ENCODE results near the gene SREBF1. TPM values are rescaled to one million over a fixed set of nuclear protein-coding genes. Genes with fewer than 3 reads are reported as not detected.

SREBF1 gene
- total RNA-seq, 1 donor from 2014 or later: 167 TPM

DNA sequence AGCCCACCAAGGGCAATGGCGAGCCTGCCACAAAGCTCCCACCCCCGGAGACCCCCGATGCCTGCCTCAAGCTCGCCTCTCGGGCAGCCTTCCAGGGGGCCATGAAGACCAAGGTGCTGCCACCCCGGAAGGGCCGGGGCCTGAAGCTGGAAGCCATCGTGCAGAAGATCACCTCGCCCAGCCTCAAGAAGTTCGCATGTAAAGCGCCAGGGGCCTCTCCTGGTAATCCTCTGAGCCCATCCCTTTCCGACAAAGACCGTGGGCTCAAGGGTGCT lies 40.1 kb downstream of the SREBF1 start:
- Mint-ChIP-seq H3K27me3 (ENCODE audit: insufficient read depth) (no peaks in the 10 kb centered on the region), H3K9me3 (no peaks in the 10 kb centered on the region), H3K4me3 (no peak overlapping the region), H3K36me3 (ENCODE audit: low read depth) (peaks cover 10% of the 10 kb centered on the region), H3K27ac (no peak overlapping the region), H3K4me1 (ENCODE audit: low read depth) (peaks cover 24% of the 10 kb centered on the region)
- DNase-seq (ENCODE audit: low spot score): no peak
- intact Hi-C loops (cut with micrococcal nuclease): no loop called here

DNA sequence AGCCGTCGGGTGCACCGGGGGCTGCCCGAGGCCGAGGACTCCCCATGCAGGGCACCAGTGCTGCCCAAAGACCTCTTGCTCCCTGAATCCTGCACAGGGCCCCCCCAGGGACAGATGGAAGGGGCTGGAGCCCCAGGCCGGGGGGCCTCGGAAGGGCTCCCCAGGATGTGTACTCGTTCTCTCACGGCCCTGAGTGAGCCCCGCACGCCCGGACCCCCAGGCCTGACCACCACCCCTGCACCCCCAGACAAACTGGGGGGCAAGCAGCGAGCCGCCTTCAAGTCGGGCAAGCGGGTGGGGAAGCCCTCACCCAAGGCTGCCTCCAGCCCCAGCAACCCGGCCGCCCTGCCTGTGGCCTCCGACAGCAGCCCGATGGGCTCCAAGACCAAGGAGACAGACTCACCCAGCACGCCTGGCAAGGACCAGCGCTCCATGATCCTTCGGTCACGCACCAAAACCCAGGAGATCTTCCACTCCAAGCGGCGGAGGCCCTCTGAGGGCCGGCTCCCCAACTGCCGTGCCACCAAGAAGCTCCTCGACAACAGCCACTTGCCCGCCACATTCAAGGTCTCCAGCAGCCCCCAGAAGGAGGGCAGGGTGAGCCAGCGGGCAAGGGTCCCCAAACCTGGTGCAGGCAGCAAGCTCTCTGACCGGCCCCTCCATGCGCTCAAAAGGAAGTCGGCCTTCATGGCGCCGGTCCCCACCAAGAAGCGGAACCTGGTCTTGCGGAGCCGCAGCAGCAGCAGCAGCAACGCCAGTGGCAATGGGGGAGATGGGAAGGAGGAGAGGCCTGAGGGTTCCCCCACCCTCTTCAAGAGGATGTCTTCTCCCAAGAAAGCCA lies 40.6 kb downstream of the SREBF1 start:
- Mint-ChIP-seq H3K27ac (no peak overlapping the region), H3K9me3 (no peaks in the 10 kb centered on the region), H3K27me3 (ENCODE audit: insufficient read depth) (no peaks in the 10 kb centered on the region), H3K4me3 (no peak overlapping the region), H3K4me1 (ENCODE audit: low read depth) (peaks cover 26% of the 10 kb centered on the region), H3K36me3 (ENCODE audit: low read depth) (peaks cover 10% of the 10 kb centered on the region)
- intact Hi-C loops (cut with micrococcal nuclease): no loop called here
- no peak for DNase-seq (ENCODE audit: low spot score)

DNA sequence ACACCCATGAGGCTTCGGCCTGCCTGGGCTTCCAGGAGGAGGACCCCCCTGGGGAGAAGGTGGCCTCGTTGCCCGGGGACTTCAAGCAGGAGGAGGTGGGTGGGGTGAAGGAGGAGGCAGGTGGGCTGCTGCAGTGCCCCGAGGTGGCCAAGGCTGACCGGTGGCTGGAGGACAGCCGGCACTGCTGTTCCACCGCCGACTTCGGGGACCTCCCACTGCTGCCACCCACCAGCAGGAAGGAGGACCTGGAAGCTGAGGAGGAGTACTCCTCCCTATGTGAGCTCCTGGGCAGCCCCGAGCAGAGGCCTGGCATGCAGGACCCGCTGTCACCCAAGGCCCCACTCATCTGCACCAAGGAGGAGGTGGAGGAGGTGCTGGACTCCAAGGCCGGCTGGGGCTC lies 41.5 kb downstream of the SREBF1 start:
- H3K9me3 Mint-ChIP-seq: no peaks in the 10 kb centered on the region
- intact Hi-C loops (cut with micrococcal nuclease): no loop called here
- peaks cover 26% of the 10 kb centered on the region for H3K4me1 Mint-ChIP-seq (ENCODE audit: low read depth)
- H3K27me3 Mint-ChIP-seq (ENCODE audit: insufficient read depth): no peaks in the 10 kb centered on the region
- no peak overlapping the region for H3K27ac Mint-ChIP-seq
- H3K36me3 Mint-ChIP-seq (ENCODE audit: low read depth): peaks cover 10% of the 10 kb centered on the region
- H3K4me3 Mint-ChIP-seq: no peak overlapping the region
- no peak for DNase-seq (ENCODE audit: low spot score)

DNA sequence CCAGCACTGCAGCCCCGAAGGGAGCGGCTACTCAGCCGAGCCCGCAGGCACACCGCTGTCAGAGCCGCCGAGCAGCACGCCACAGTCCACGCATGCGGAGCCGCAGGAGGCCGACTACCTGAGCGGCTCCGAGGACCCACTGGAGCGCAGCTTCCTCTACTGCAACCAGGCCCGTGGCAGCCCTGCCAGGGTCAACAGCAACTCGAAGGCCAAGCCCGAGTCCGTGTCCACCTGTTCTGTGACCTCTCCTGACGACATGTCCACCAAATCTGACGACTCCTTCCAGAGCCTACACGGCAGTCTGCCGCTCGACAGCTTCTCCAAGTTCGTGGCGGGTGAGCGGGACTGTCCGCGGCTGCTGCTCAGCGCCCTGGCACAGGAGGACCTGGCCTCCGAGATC lies 42.4 kb downstream of the SREBF1 start:
- Mint-ChIP-seq H3K9me3 (no peaks in the 10 kb centered on the region), H3K27ac (no peak overlapping the region), H3K27me3 (ENCODE audit: insufficient read depth) (no peaks in the 10 kb centered on the region), H3K4me3 (no peak overlapping the region), H3K4me1 (ENCODE audit: low read depth) (peaks cover 26% of the 10 kb centered on the region), H3K36me3 (ENCODE audit: low read depth) (peaks cover 10% of the 10 kb centered on the region)
- intact Hi-C loops (cut with micrococcal nuclease): no loop called here
- no peak for DNase-seq (ENCODE audit: low spot score)

DNA sequence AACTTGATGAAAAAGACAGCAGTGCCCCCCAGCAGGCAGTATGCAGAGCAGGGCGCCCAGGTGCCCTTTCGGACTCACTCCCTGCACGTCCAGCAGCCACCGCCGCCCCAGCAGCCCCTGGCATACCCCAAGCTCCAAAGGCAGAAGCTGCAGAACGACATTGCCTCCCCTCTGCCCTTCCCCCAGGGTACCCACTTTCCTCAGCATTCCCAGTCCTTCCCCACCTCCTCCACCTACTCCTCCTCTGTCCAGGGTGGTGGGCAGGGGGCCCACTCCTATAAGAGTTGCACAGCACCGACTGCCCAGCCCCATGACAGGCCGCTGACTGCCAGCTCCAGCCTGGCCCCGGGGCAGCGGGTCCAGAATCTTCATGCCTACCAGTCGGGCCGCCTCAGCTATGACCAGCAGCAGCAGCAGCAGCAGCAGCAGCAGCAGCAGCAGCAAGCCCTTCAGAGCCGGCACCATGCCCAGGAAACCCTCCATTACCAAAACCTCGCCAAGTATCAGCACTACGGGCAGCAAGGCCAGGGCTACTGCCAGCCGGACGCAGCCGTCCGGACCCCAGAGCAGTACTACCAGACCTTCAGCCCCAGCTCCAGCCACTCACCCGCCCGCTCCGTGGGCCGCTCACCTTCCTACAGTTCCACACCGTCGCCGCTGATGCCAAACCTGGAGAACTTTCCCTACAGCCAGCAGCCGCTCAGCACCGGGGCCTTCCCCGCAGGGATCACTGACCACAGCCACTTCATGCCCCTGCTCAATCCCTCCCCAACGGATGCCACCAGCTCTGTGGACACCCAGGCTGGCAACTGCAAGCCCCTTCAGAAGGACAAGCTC lies 43.2 kb downstream of the SREBF1 start:
- H3K27me3 Mint-ChIP-seq (ENCODE audit: insufficient read depth): no peaks in the 10 kb centered on the region
- H3K36me3 Mint-ChIP-seq (ENCODE audit: low read depth): peaks cover 10% of the 10 kb centered on the region
- peak overlapping the region; percentile 30 for H3K4me3 Mint-ChIP-seq
- H3K27ac Mint-ChIP-seq: peak overlapping the region; percentile 40
- H3K9me3 Mint-ChIP-seq: no peaks in the 10 kb centered on the region
- peaks cover 26% of the 10 kb centered on the region for H3K4me1 Mint-ChIP-seq (ENCODE audit: low read depth)
- intact Hi-C loops (cut with micrococcal nuclease): loop anchor here (1.0 to 2.0 kb wide), 3 partner anchors 25 to 71 kb away; no protein-coding TSS in a partner anchor
- no peak for DNase-seq (ENCODE audit: low spot score)

DNA sequence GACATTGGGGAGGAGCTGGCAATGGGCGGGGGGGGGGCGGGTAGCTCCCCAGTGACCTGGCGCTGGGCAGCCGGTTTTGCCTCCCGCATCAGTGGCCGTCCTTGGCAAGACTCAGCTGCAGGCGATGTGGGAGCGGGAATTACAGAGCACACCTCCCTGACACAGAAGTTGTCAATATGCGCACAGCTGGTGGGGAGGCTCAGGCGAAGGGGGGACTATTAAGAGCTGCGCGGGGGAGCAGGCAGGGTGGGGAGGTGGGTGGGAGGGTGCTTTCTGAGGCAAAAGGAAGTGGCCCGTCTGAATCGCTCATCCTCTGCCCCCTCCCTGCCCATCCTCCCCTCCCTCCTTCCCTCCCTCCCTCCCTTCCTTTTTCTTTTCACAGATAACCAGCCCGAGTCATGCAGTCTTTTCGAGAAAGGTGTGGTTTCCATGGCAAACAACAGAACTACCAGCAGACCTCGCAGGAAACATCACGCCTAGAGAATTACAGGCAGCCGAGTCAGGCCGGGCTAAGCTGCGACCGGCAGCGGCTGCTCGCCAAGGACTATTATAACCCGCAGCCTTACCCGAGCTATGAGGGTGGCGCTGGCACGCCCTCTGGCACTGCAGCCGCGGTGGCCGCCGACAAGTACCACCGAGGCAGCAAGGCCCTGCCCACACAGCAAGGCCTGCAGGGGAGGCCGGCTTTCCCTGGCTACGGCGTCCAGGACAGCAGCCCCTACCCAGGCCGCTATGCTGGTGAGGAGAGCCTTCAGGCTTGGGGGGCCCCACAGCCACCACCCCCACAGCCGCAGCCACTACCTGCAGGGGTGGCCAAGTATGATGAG lies 44.0 kb downstream of the SREBF1 start:
- peak; percentile 68 for DNase-seq (ENCODE audit: low spot score)
- Mint-ChIP-seq H3K9me3 (no peaks in the 10 kb centered on the region), H3K4me1 (ENCODE audit: low read depth) (peaks cover 26% of the 10 kb centered on the region), H3K27me3 (ENCODE audit: insufficient read depth) (no peaks in the 10 kb centered on the region), H3K36me3 (ENCODE audit: low read depth) (peaks cover 9% of the 10 kb centered on the region), H3K4me3 (peak overlapping the region; percentile 42), H3K27ac (peak overlapping the region; percentile 84)
- intact Hi-C loops (cut with micrococcal nuclease): loop anchor here (1.0 to 2.0 kb wide), 5 partner anchors 26 to 110 kb away; no protein-coding TSS in a partner anchor

DNA sequence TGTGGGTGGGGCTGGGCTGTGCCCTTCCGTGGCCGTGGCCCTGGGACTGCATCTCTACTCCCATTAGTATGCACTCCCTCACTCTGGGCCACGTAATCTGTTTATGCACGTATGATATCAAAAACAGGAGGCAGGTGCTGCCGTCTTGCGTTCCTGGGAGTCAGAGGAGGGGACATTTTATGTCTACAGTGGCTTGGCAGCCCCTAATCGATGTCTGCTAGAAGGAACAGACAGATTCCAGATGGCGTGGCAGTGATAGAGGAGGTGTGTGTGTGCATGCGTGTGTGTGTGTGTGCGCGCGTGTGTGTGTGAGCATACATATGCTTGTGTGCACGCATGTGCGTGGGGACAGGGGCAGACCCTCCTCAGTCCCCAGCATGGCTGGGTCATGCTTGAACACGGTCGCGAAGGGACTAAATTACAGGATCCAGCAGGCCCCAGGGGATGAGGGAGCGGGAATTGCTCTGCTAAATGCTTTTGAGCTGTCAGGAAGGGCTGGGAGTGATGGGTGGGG lies 44.7 kb downstream of the SREBF1 start:
- H3K27ac Mint-ChIP-seq: peak overlapping the region; percentile 84
- peak overlapping the region; percentile 42 for H3K4me3 Mint-ChIP-seq
- no peaks in the 10 kb centered on the region for H3K27me3 Mint-ChIP-seq (ENCODE audit: insufficient read depth)
- no peak for DNase-seq (ENCODE audit: low spot score)
- intact Hi-C loops (cut with micrococcal nuclease): loop anchor here (1.0 to 2.0 kb wide), 4 partner anchors 27 to 110 kb away; no protein-coding TSS in a partner anchor
- H3K36me3 Mint-ChIP-seq (ENCODE audit: low read depth): peaks cover 8% of the 10 kb centered on the region
- peaks cover 26% of the 10 kb centered on the region for H3K4me1 Mint-ChIP-seq (ENCODE audit: low read depth)
- H3K9me3 Mint-ChIP-seq: no peaks in the 10 kb centered on the region

DNA sequence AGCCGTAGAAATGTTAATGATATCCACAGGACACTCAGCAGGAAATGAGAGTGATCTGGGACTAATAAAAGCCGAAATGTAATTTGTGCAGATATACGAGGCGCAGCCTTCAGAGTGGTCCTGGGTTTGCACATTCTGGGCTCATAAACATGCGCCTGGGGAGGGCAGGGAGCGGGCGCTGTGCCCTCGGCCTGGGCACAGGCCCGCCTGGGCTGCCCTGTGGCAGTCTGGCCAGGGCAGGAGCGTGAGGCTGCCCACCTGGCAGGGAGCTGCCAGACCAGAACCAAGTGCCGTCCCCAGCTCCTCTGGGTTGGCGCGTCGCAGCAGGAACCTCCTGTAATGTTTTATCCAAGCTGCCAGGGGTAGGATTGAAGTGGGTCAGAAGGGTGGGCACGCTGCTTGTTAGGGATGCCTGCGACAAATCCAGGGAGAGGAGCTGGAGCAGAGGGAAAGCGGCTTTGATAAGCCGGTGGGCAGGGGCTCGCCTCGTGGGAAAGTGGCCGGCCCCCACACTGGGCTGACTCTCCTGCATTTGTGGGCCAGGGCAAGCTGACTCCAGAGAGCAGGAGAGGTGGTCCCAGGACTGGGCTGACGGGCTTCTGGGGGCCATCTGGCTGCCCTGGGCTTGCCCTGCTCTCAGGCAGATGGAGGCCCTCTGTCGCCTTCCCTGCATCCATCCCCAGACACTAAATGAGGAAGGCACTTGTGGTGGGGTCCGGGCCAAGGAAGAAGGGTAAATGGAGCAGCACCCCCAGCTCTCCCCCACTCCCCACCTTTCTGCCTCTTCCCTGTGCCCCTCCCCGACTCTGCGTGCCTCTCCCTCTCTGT lies 45.9 kb downstream of the SREBF1 start:
- no peak for DNase-seq (ENCODE audit: low spot score)
- Mint-ChIP-seq H3K27me3 (ENCODE audit: insufficient read depth) (no peaks in the 10 kb centered on the region), H3K4me1 (ENCODE audit: low read depth) (peaks cover 26% of the 10 kb centered on the region), H3K27ac (no peak overlapping the region), H3K9me3 (no peaks in the 10 kb centered on the region), H3K36me3 (ENCODE audit: low read depth) (peaks cover 8% of the 10 kb centered on the region), H3K4me3 (no peak overlapping the region)
- intact Hi-C loops (cut with micrococcal nuclease): no loop called here

DNA sequence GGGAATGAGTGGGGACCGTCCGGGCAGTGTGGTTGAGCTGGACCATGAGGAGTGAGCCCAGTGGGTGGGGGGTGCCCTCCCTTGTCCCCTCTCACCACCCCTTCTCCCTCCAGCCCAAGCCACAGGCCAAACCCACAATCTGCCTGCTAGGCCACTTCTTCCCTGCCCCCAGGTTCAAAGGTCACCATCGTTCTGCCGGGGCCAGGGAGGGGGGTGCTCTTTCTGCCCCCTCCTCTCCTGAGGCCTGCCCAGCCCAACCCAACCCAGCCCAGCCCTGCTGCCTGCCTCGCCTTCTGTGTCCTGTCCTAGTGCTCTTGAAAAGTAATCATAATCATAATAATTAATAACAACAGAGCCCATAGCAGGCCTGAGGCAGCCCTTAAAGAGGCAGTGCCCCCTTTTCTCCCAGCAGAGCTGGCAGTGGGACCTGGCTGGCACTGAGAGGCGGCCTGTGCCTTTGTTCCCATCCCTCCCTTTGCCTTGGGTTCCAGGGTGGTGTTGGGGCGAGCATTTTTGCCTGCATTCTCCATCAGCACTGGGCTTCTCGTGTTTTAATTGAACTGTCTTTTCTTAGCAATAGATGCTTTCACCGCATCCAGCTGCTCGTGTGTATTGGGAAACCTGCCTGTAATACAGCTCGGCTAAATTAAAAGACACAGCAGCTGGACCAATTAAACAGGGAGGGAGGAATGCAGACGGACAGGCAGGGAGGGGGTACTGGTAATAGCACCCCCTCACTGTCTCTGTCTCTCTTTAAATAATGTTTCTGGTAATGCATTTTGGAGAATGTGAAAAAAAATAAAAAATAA lies 46.8 kb downstream of the SREBF1 start:
- H3K27ac Mint-ChIP-seq: no peak overlapping the region

DNA sequence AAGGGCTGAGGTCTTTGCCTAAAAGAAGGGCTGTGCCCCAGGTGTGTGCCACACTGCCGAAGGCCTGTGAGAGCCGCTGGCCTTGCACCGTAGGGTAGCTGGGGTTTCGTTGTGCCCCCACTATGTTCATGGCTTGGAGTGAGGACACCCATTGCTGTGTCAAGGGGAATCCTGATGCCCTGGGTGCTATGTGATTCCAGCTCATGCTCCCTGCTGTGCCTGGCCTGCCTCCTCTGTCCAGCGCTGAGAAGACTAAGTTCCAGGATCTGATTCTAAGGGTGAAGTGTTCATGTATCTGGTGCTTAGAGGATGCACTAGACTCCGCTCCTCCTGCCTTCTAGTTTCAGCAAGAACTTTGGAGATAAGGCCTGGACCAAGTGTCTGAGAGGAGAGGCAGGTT lies 47.4 kb downstream of the SREBF1 start:
- H3K4me1 Mint-ChIP-seq (ENCODE audit: low read depth): peaks cover 26% of the 10 kb centered on the region
- H3K9me3 Mint-ChIP-seq: no peaks in the 10 kb centered on the region
- peaks cover 8% of the 10 kb centered on the region for H3K36me3 Mint-ChIP-seq (ENCODE audit: low read depth)
- no peak for DNase-seq (ENCODE audit: low spot score)
- intact Hi-C loops (cut with micrococcal nuclease): no loop called here
- no peak overlapping the region for H3K27ac Mint-ChIP-seq
- H3K4me3 Mint-ChIP-seq: no peak overlapping the region
- H3K27me3 Mint-ChIP-seq (ENCODE audit: insufficient read depth): no peaks in the 10 kb centered on the region

More for the DNA sequence above, 46.8 kb downstream of the SREBF1 start:
- intact Hi-C loops (cut with micrococcal nuclease): no loop called here
- no peak for DNase-seq (ENCODE audit: low spot score)
- H3K27me3 Mint-ChIP-seq (ENCODE audit: insufficient read depth): no peaks in the 10 kb centered on the region
- H3K4me3 Mint-ChIP-seq: no peak overlapping the region
- H3K9me3 Mint-ChIP-seq: no peaks in the 10 kb centered on the region
- peaks cover 8% of the 10 kb centered on the region for H3K36me3 Mint-ChIP-seq (ENCODE audit: low read depth)
- H3K4me1 Mint-ChIP-seq (ENCODE audit: low read depth): peaks cover 26% of the 10 kb centered on the region

DNA sequence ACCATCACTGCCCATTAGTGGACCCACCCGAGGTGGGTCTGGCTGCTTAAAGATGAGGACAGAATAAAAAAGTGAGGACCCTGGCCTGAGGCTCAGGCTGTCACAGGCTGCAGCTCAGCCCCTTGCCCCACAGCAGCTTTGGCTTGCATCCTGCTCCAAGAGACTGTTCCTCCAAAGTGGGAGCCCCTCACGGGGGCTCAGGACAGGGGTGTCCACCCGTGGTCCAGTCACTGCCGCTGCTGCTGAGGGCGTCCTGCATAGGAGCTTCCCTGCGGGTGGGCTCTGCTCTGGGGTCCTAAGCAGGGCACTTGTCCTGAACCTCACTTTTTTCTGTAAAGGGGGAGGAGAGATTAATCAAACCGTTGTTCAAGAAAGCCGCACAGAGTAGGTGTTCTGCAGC lies 47.8 kb downstream of the SREBF1 start:
- peaks cover 7% of the 10 kb centered on the region for H3K36me3 Mint-ChIP-seq (ENCODE audit: low read depth)
- intact Hi-C loops (cut with micrococcal nuclease): no loop called here

More for the DNA sequence above, 47.8 kb downstream of the SREBF1 start:
- Mint-ChIP-seq H3K4me3 (no peak overlapping the region), H3K27ac (peak overlapping the region; percentile 34), H3K9me3 (no peaks in the 10 kb centered on the region), H3K27me3 (ENCODE audit: insufficient read depth) (no peaks in the 10 kb centered on the region), H3K4me1 (ENCODE audit: low read depth) (peaks cover 25% of the 10 kb centered on the region)
- no peak for DNase-seq (ENCODE audit: low spot score)

Data from activated T-helper 1 cell treated with anti-CD3 and anti-CD28 coated beads, Interleukin-12 subunit alpha, Interleukin-12 subunit beta, Interleukin-2, Interleukin-4 antibody, amounts not matched to agents 30 ng/mL and 10 ng/mL and 1 ng/mL, durations not matched to agents 14 hours and 24 hours and 36 hours (primary cell).